Glomerular endothelial cell (primary cell): ENCODE data around the gene RREB1. TPM values are rescaled to one million over a fixed set of nuclear protein-coding genes. Genes with fewer than 3 reads are reported as not detected.
"Not testable (repeated sequence)": the region's sequence is repeated elsewhere in the genome, so short reads cannot be mapped to it uniquely, and the experiment has no call there.

Experiments used
- DNase-seq: peaks from one replicate; pipeline ENCODE4 v3.0.0-alpha.2; 2011; ENCODE audit warnings: low read depth, low spot score; ENCODE audit errors: extremely low read depth
- total RNA-seq: library from RNA; depleted of rRNA; stranded (reverse); fragments of >200 nt; gene quantifications from 2 replicates; pipeline ENCODE4 v1.2.3, GENCODE V29; 2015

Gene RREB1
- total RNA-seq, 1 donor from 2014 or later, result 39.4 TPM

- DNase-seq, result no peak
Measured at GRCh38 chr6:7260291-7261031, 152.7 kb downstream of the RREB1 start.

- DNase-seq, result no peak
Measured at GRCh38 chr6:7261032-7261841, 153.5 kb downstream of the RREB1 start.

GRCh38 chr6:7261852-7262461 lies 154.2 kb downstream of the RREB1 start:
- no peak for DNase-seq

- no peak for DNase-seq
Measured at GRCh38 chr6:7262746-7263518, 155.2 kb downstream of the RREB1 start.

GRCh38 chr6:7263519-7263805 lies 155.7 kb downstream of the RREB1 start:
- DNase-seq, result not testable (repeated sequence)

GRCh38 chr6:7264041-7264440 lies 156.3 kb downstream of the RREB1 start:
- DNase-seq, result no peak

GRCh38 chr6:7264686-7265384 lies 157.1 kb downstream of the RREB1 start:
- no peak for DNase-seq

GRCh38 chr6:7265385-7265726 lies 157.6 kb downstream of the RREB1 start:
- not testable (repeated sequence) for DNase-seq

- no peak for DNase-seq
Measured at GRCh38 chr6:7267071-7267465, 159.3 kb downstream of the RREB1 start.

- DNase-seq, result no peak
Measured at GRCh38 chr6:7267466-7268091, 159.8 kb downstream of the RREB1 start.

GRCh38 chr6:7268362-7268761 lies 160.6 kb downstream of the RREB1 start:
- no peak for DNase-seq

GRCh38 chr6:7268816-7269555 lies 161.2 kb downstream of the RREB1 start:
- DNase-seq, result no peak

GRCh38 chr6:7269816-7270215 lies 162.1 kb downstream of the RREB1 start:
- no peak for DNase-seq

- DNase-seq, result no peak
Measured at GRCh38 chr6:7270320-7271204, 162.8 kb downstream of the RREB1 start.

- DNase-seq, result no peak
Measured at GRCh38 chr6:7271205-7271534, 163.4 kb downstream of the RREB1 start.

- DNase-seq, result no peak
Measured at GRCh38 chr6:7273709-7274108, 165.9 kb downstream of the RREB1 start.

GRCh38 chr6:7274525-7274924 lies 166.8 kb downstream of the RREB1 start:
- DNase-seq, result not testable (repeated sequence)

- no peak for DNase-seq
Measured at GRCh38 chr6:7276199-7276524, 168.4 kb downstream of the RREB1 start.
